GM12878 (cell line): ENCODE measurements around the gene MYO1H. TPM values are rescaled to one million over a fixed set of nuclear protein-coding genes. Genes with fewer than 3 reads are reported as not detected.

ENCODE experiments used
- ATAC-seq: fragments of 200-7000 bp; cut with Tn5 transposase; 3 replicates; pipeline ENCODE4 v1.9.1; 2020; ENCODE audit warnings: mild to moderate bottlenecking, moderate library complexity
- BruUV-seq: library from RNA; stranded (reverse); fragments of 400-500 nt; replicated peaks from 2 replicates; lab custom pipeline; 2021; lab: Mats Ljungman, UMichigan
- CTCF ChIA-PET: fragments of 300-600 bp; sonication (Branson Sonifier 250); formaldehyde crosslinking; extraction: SDS; loops from one replicate; lab custom pipeline; 2021; ENCODE audit warnings: inconsistent platforms; lab: Yijun Ruan, JAX
- POLR2A ChIA-PET: fragments of 350-600 bp; formaldehyde crosslinking; extraction: SDS; loops from one replicate; lab custom pipeline; 2021; ENCODE audit warnings: inconsistent platforms; lab: Charles Lee
- RAD21 ChIA-PET: fragments of 300-600 bp; sonication (Branson Sonifier 250); formaldehyde crosslinking; loops from one replicate; lab custom pipeline; 2023; ENCODE audit warnings: antibody characterized with exemption; ENCODE audit not compliant: unreplicated experiment; lab: Charles Lee
- SMC1A ChIA-PET: fragments of 300-600 bp; sonication (Branson Sonifier 250); formaldehyde crosslinking; loops from one replicate; lab custom pipeline; 2023; ENCODE audit not compliant: unreplicated experiment, uncharacterized antibody; lab: Charles Lee
- DNase-seq: peaks from one replicate; pipeline ENCODE4 v3.0.0-alpha.2; 2011; ENCODE audit warnings: low read depth, low spot score
- FAIRE-seq: peaks from 3 replicates; lab custom pipeline; 2011; peaks lifted over from hg19 to GRCh38; lab: Jason Lieb, UNC
- H2AFZ ChIP-seq: 2 replicates; pipeline ENCODE4 v1.6.0; 2011; ENCODE audit warnings: low read depth, low read length, control low read depth; ENCODE audit not compliant: control insufficient read depth
- H3K27ac ChIP-seq: 2 replicates; pipeline ENCODE4 v1.5.1; 2011; ENCODE audit warnings: control low read depth; ENCODE audit not compliant: control insufficient read depth, insufficient read depth
- H3K27me3 ChIP-seq, 2 experiments: replicated peaks in 1 of 2; 2 replicates each; pipeline versions ENCODE4 v1.6.0 to v1.6.1; 2011; ENCODE audit warnings: low read length in 1 of 2; ENCODE audit not compliant: control insufficient read depth in 2 of 2, insufficient read depth in 2 of 2
- H3K36me3 ChIP-seq, 2 experiments: 2 replicates each; pipeline ENCODE4 v1.5.1; 2011; ENCODE audit warnings: low read length in 1 of 2; ENCODE audit not compliant: control insufficient read depth in 2 of 2, insufficient read depth in 2 of 2
- H3K4me1 ChIP-seq: 2 replicates; pipeline ENCODE4 v1.6.1; 2011; ENCODE audit warnings: mild to moderate bottlenecking, low read length, moderate library complexity, mixed read lengths; ENCODE audit not compliant: control insufficient read depth, insufficient read depth
- H3K4me2 ChIP-seq: 2 replicates; pipeline ENCODE4 v1.6.0; 2011; ENCODE audit warnings: control low read depth; ENCODE audit not compliant: control insufficient read depth, insufficient read depth
- H3K4me3 ChIP-seq: fragments of 200-600 bp; sonication (generic); 2 replicates; pipeline ENCODE4 v1.5.1; 2016
- H3K79me2 ChIP-seq: 2 replicates; pipeline ENCODE4 v1.6.0; 2011; ENCODE audit warnings: low read length; ENCODE audit not compliant: control insufficient read depth, insufficient read depth
- H3K9ac ChIP-seq: 2 replicates; pipeline ENCODE4 v1.8.0; 2011; ENCODE audit warnings: low read length, control low read depth, mixed read lengths; ENCODE audit not compliant: control insufficient read depth, insufficient read depth
- H3K9me3 ChIP-seq: replicated peaks from 3 replicates; pipeline ENCODE4 v1.5.1; 2011; ENCODE audit warnings: mild to moderate bottlenecking, low read length; ENCODE audit not compliant: control insufficient read depth, insufficient read depth
- H4K20me1 ChIP-seq: 2 replicates; pipeline ENCODE4 v1.6.0; 2011; ENCODE audit not compliant: control insufficient read depth, insufficient read depth
- ATF7 ChIP-seq: fragments of 450-650 bp; IDR thresholded peaks from 2 replicates; pipeline ENCODE4 v1.6.1; 2016; ENCODE audit warnings: low read depth, mild to moderate bottlenecking
- E2F8 ChIP-seq: fragments of 450-650 bp; IDR thresholded peaks from 2 replicates; pipeline ENCODE4 v1.6.1; 2018; ENCODE audit warnings: mild to moderate bottlenecking, low read depth, moderate library complexity; ENCODE audit not compliant: partially characterized antibody
- ETV6 ChIP-seq, 2 experiments: fragments of 450-650 bp in 1 of 2; IDR thresholded peaks in 1 of 2; conservative IDR thresholded peaks in 1 of 2; 2 replicates each; pipeline ENCODE4 v1.6.1; 2014; ENCODE audit warnings: antibody characterized with exemption in 1 of 2, borderline replicate concordance in 1 of 2, low read depth in 1 of 2, mild to moderate bottlenecking in 1 of 2, moderate library complexity in 1 of 2
- HDGF ChIP-seq: fragments of 450-650 bp; IDR thresholded peaks from 2 replicates; pipeline ENCODE4 v1.6.1; 2016; ENCODE audit warnings: antibody characterized with exemption
- MYC ChIP-seq: IDR thresholded peaks from 2 replicates; pipeline ENCODE4 v1.6.1; 2011; ENCODE audit warnings: mild to moderate bottlenecking, low read length, moderate library complexity, inconsistent platforms; ENCODE audit not compliant: insufficient read depth, insufficient replicate concordance, insufficient read length, severe bottlenecking
- NFYB ChIP-seq: IDR thresholded peaks from 2 replicates; pipeline ENCODE4 v1.6.1; 2011; ENCODE audit warnings: low read depth, mild to moderate bottlenecking, low read length, improper control_type of control experiment, moderate library complexity; ENCODE audit not compliant: insufficient read depth
- RBBP5 ChIP-seq: fragments of 200-600 bp; sonication (generic); conservative IDR thresholded peaks from 2 replicates; pipeline ENCODE4 v1.6.1; 2016
- SKIL ChIP-seq: fragments of 450-650 bp; IDR thresholded peaks from 2 replicates; pipeline ENCODE4 v1.6.1; 2017; ENCODE audit warnings: mild to moderate bottlenecking, low read depth, inconsistent platforms; ENCODE audit not compliant: poor library complexity, severe bottlenecking
- SP1 ChIP-seq: IDR thresholded peaks from one replicate; pipeline ENCODE4 v1.6.1; 2011; ENCODE audit warnings: low read depth, low read length
- ZBTB33 ChIP-seq: fragments of 450-650 bp; IDR thresholded peaks from 2 replicates; pipeline ENCODE4 v1.6.1; 2017; ENCODE audit warnings: mild to moderate bottlenecking
- WGBS: methylation state at CpG from one replicate; pipeline ENCODE4 v1.1.6; 2016; ENCODE audit warnings: low lambda C conversion rate; ENCODE audit not compliant: insufficient replicate concordance, insufficient coverage; ENCODE audit errors: missing lambda C conversion rate; 5-methylcytosine and 5-hydroxymethylcytosine counted together
- in situ Hi-C: fragments of 300-500 bp; cut with MboI; formaldehyde crosslinking; loops from 9 replicates; pipeline ENCODE4 v1.14.3; 2018; ENCODE audit warnings: mixed read lengths
- intact Hi-C: fragments of 100-400 bp; cut with micrococcal nuclease; formaldehyde crosslinking; loops from one replicate; pipeline ENCODE4 v1.14.2; 2022; ENCODE audit not compliant: unreplicated experiment
- polyA plus RNA-seq, 11 experiments: library from polyadenylated mRNA; depleted of rRNA in 4 of 11; unstranded in 6 of 11; stranded (reverse) in 5 of 11; fragments of >200 nt; fragmentation: Nextera tagmentation in 4 of 11; fragmentation: Illumina TruSeq in 1 of 11; extraction: Ambion mirVana in 4 of 11; extraction: Trizol in 1 of 11; gene quantifications; 1 replicate in 1 of 11; 2 replicates in 10 of 11; pipeline versions ENCODE4 v1.2.1 to v1.2.3, GENCODE V29; 2011 to 2016; ENCODE audit warnings: inconsistent platforms in 2 of 11, missing spikeins in 2 of 11, low read depth in 1 of 11
- total RNA-seq, 4 experiments: library from RNA; depleted of rRNA in 3 of 4; stranded (reverse); fragments of >200 nt in 3 of 4; fragmentation: Illumina TruSeq in 1 of 4; extraction: Trizol in 1 of 4; gene quantifications; 2 replicates each; pipeline versions ENCODE4 v1.2.1 to v1.2.3, GENCODE V29; 2013 to 2021

MYO1H gene
- total and polyA plus RNA-seq, 10 of the 15 experiments (the other 5 are each of a cell fraction or from before 2014, with no cell fraction given), result 0.05 TPM; not detected in 9

- WGBS, result 96% methylated on average over 15 of the region's 16 CpGs
- no TSS peak for BruUV-seq
- ChIA-PET CTCF (interaction anchor here (1.0 to 1.3 kb wide), 2 partner anchors 15 to 21 kb away, joined by 3 to 4 read pairs; no protein-coding TSS in a partner anchor), SMC1A (no interaction called here), POLR2A (no interaction called here), RAD21 (no interaction called here)
- in situ Hi-C loops (no loop called here), intact Hi-C loops (no loop called here)
- Histone ChIP-seq H3K9me3 (no peaks in the 10 kb centered on the region), H3K9ac (no peak overlapping the region), H3K4me3 (no peak overlapping the region), H3K4me2 (no peak overlapping the region), H3K27me3 (no peaks in the 10 kb centered on the region), H3K36me3 (peaks cover 18 to 27% of the 10 kb centered on the region in 2 experiments), H3K4me1 (no peaks in the 10 kb centered on the region), H2AFZ (no peak overlapping the region), H4K20me1 (no peaks in the 10 kb centered on the region), H3K27ac (no peak overlapping the region), H3K79me2 (no peaks in the 10 kb centered on the region)
- no peak for ATAC-seq
- no peak for DNase-seq
- FAIRE-seq, result no peak
- TF ChIP-seq ATF7, result no peak
- no peak for TF ChIP-seq MYC
- no peak for TF ChIP-seq SP1
- TF ChIP-seq NFYB, result no peak
- no peak for TF ChIP-seq ZBTB33
- TF ChIP-seq RBBP5, result no peak
- TF ChIP-seq ETV6 (conservative IDR thresholded peaks at IDR 0.05 in 1 of 2, IDR thresholded peaks at IDR 0.05 in 1 of 2; ENCODE audit: borderline replicate concordance in 1 of 2, low read depth in 1 of 2), result no peak
- TF ChIP-seq E2F8, result no peak
- TF ChIP-seq SKIL, result no peak
- no peak for TF ChIP-seq HDGF
Observed at GRCh38 chr12:109449845-109450532, 102.3 kb downstream of the MYO1H start.
